ENCODE results near the gene KDM4F.

The KDM4F gene

GRCh38 chr11:95078526-95078925 is 29.3 kb downstream of the KDM4F start:
- Histone ChIP-seq H3K4me3 (ENCODE audit: low read length in 2 of 2) (no peak overlapping the region), H3K9ac (ENCODE audit: low read length in 2 of 2) (no peak overlapping the region), H3K4me1 (ENCODE audit: control insufficient read depth, insufficient read depth, low read length) (peaks cover 2% of the 10 kb centered on the region), H3K9me3 (ENCODE audit: control insufficient read depth in 2 of 2, low read length in 2 of 2) (no peaks in the 10 kb centered on the region), H3K36me3 (ENCODE audit: control insufficient read depth in 2 of 2, insufficient read depth in 2 of 2, low read length in 2 of 2) (no peaks in the 10 kb centered on the region), H3K27me3 (ENCODE audit: control insufficient read depth in 1 of 2, insufficient read depth in 2 of 2, low read length in 2 of 2) (no peaks in the 10 kb centered on the region), H3K27ac (ENCODE audit: low read length) (no peak overlapping the region)

- Histone ChIP-seq H3K27me3 (ENCODE audit: control insufficient read depth in 1 of 2, insufficient read depth in 2 of 2, low read length in 2 of 2) (no peaks in the 10 kb centered on the region), H3K9ac (ENCODE audit: low read length in 2 of 2) (no peak overlapping the region), H3K9me3 (ENCODE audit: control insufficient read depth in 2 of 2, low read length in 2 of 2) (no peaks in the 10 kb centered on the region), H3K36me3 (ENCODE audit: control insufficient read depth in 2 of 2, insufficient read depth in 2 of 2, low read length in 2 of 2) (no peaks in the 10 kb centered on the region), H3K4me1 (ENCODE audit: control insufficient read depth, insufficient read depth, low read length) (no peaks in the 10 kb centered on the region), H3K27ac (ENCODE audit: low read length) (no peak overlapping the region), H3K4me3 (ENCODE audit: low read length in 2 of 2) (no peak overlapping the region)
Observed at GRCh38 chr11:95081010-95081409, 31.8 kb downstream of the KDM4F start.

GRCh38 chr11:95081412-95081811 is 32.2 kb downstream of the KDM4F start:
- Histone ChIP-seq H3K9ac (ENCODE audit: low read length in 2 of 2) (no peak overlapping the region), H3K4me1 (ENCODE audit: control insufficient read depth, insufficient read depth, low read length) (no peaks in the 10 kb centered on the region), H3K27me3 (ENCODE audit: control insufficient read depth in 1 of 2, insufficient read depth in 2 of 2, low read length in 2 of 2) (no peaks in the 10 kb centered on the region), H3K9me3 (ENCODE audit: control insufficient read depth in 2 of 2, low read length in 2 of 2) (no peaks in the 10 kb centered on the region), H3K4me3 (ENCODE audit: low read length in 2 of 2) (no peak overlapping the region), H3K36me3 (ENCODE audit: control insufficient read depth in 2 of 2, insufficient read depth in 2 of 2, low read length in 2 of 2) (no peaks in the 10 kb centered on the region), H3K27ac (ENCODE audit: low read length) (no peak overlapping the region)

GRCh38 chr11:95082576-95083001 is 33.4 kb downstream of the KDM4F start:
- Histone ChIP-seq H3K27ac (ENCODE audit: low read length) (no peak overlapping the region), H3K27me3 (ENCODE audit: control insufficient read depth in 1 of 2, insufficient read depth in 2 of 2, low read length in 2 of 2) (no peaks in the 10 kb centered on the region), H3K4me3 (ENCODE audit: low read length in 2 of 2) (no peak overlapping the region), H3K4me1 (ENCODE audit: control insufficient read depth, insufficient read depth, low read length) (no peaks in the 10 kb centered on the region), H3K36me3 (ENCODE audit: control insufficient read depth in 2 of 2, insufficient read depth in 2 of 2, low read length in 2 of 2) (no peaks in the 10 kb centered on the region), H3K9ac (ENCODE audit: low read length in 2 of 2) (no peak overlapping the region), H3K9me3 (ENCODE audit: control insufficient read depth in 2 of 2, low read length in 2 of 2) (no peaks in the 10 kb centered on the region)

GRCh38 chr11:95084509-95084908 is 35.3 kb downstream of the KDM4F start:
- Histone ChIP-seq H3K27me3 (ENCODE audit: control insufficient read depth in 1 of 2, insufficient read depth in 2 of 2, low read length in 2 of 2) (no peaks in the 10 kb centered on the region), H3K36me3 (ENCODE audit: control insufficient read depth in 2 of 2, insufficient read depth in 2 of 2, low read length in 2 of 2) (no peaks in the 10 kb centered on the region), H3K4me3 (ENCODE audit: low read length in 2 of 2) (no peak overlapping the region), H3K9me3 (ENCODE audit: control insufficient read depth in 2 of 2, low read length in 2 of 2) (no peaks in the 10 kb centered on the region), H3K27ac (ENCODE audit: low read length) (no peak overlapping the region), H3K9ac (ENCODE audit: low read length in 2 of 2) (no peak overlapping the region), H3K4me1 (ENCODE audit: control insufficient read depth, insufficient read depth, low read length) (peaks cover 7% of the 10 kb centered on the region)

GRCh38 chr11:95085117-95085816 is 36.0 kb downstream of the KDM4F start:
- H3K4me1 ChIP-seq (ENCODE audit: control insufficient read depth, insufficient read depth, low read length): peaks cover 7% of the 10 kb centered on the region
- no peak overlapping the region for H3K27ac ChIP-seq (ENCODE audit: low read length)
- H3K9ac ChIP-seq (ENCODE audit: low read length in 2 of 2): no peak overlapping the region

GRCh38 chr11:95086151-95086550 is 36.9 kb downstream of the KDM4F start:
- Histone ChIP-seq H3K9ac (ENCODE audit: low read length in 2 of 2) (no peak overlapping the region), H3K27ac (ENCODE audit: low read length) (no peak overlapping the region), H3K36me3 (ENCODE audit: control insufficient read depth in 2 of 2, insufficient read depth in 2 of 2, low read length in 2 of 2) (no peaks in the 10 kb centered on the region), H3K4me1 (ENCODE audit: control insufficient read depth, insufficient read depth, low read length) (peaks cover 14% of the 10 kb centered on the region), H3K9me3 (ENCODE audit: control insufficient read depth in 2 of 2, low read length in 2 of 2) (no peaks in the 10 kb centered on the region), H3K27me3 (ENCODE audit: control insufficient read depth in 1 of 2, insufficient read depth in 2 of 2, low read length in 2 of 2) (no peaks in the 10 kb centered on the region), H3K4me3 (ENCODE audit: low read length in 2 of 2) (no peak overlapping the region)

More at GRCh38 chr11:95085117-95085816, 36.0 kb downstream of the KDM4F start:
- Histone ChIP-seq H3K4me3 (ENCODE audit: low read length in 2 of 2) (no peak overlapping the region), H3K9me3 (ENCODE audit: control insufficient read depth in 2 of 2, low read length in 2 of 2) (no peaks in the 10 kb centered on the region), H3K27me3 (ENCODE audit: control insufficient read depth in 1 of 2, insufficient read depth in 2 of 2, low read length in 2 of 2) (no peaks in the 10 kb centered on the region), H3K36me3 (ENCODE audit: control insufficient read depth in 2 of 2, insufficient read depth in 2 of 2, low read length in 2 of 2) (no peaks in the 10 kb centered on the region)

GRCh38 chr11:95086836-95087570 is 37.8 kb downstream of the KDM4F start:
- no peak overlapping the region for H3K27ac ChIP-seq (ENCODE audit: low read length)
- H3K36me3 ChIP-seq (ENCODE audit: control insufficient read depth in 2 of 2, insufficient read depth in 2 of 2, low read length in 2 of 2): no peaks in the 10 kb centered on the region
- no peaks in the 10 kb centered on the region for H3K27me3 ChIP-seq (ENCODE audit: control insufficient read depth in 1 of 2, insufficient read depth in 2 of 2, low read length in 2 of 2)
- H3K9me3 ChIP-seq (ENCODE audit: control insufficient read depth in 2 of 2, low read length in 2 of 2): no peaks in the 10 kb centered on the region
- H3K4me1 ChIP-seq (ENCODE audit: control insufficient read depth, insufficient read depth, low read length): peaks cover 15% of the 10 kb centered on the region
- H3K4me3 ChIP-seq (ENCODE audit: low read length in 2 of 2): no peak overlapping the region
- H3K9ac ChIP-seq (ENCODE audit: low read length in 2 of 2): no peak overlapping the region

GRCh38 chr11:95088946-95089619 is 39.9 kb downstream of the KDM4F start:
- peaks cover 15% of the 10 kb centered on the region for H3K4me1 ChIP-seq (ENCODE audit: control insufficient read depth, insufficient read depth, low read length)
- peak overlapping the region; percentile 82 for H3K27ac ChIP-seq (ENCODE audit: low read length)
- peak overlapping the region; percentile 79 to 89 for H3K4me3 ChIP-seq (ENCODE audit: low read length in 2 of 2)
- H3K9me3 ChIP-seq (ENCODE audit: control insufficient read depth in 2 of 2, low read length in 2 of 2): no peaks in the 10 kb centered on the region
- no peaks in the 10 kb centered on the region for H3K36me3 ChIP-seq (ENCODE audit: control insufficient read depth in 2 of 2, insufficient read depth in 2 of 2, low read length in 2 of 2)
- H3K27me3 ChIP-seq (ENCODE audit: control insufficient read depth in 1 of 2, insufficient read depth in 2 of 2, low read length in 2 of 2): no peaks in the 10 kb centered on the region
- peak overlapping the region; percentile 60 to 66 for H3K9ac ChIP-seq (ENCODE audit: low read length in 2 of 2)

GRCh38 chr11:95089620-95090542 is 40.7 kb downstream of the KDM4F start, which contains the start of gene ENDOD1:
ENDOD1 (plus strand) TSS chr11:95089846; CDS start chr11:95089928, 82 bp downstream.
- Histone ChIP-seq H3K9me3 (ENCODE audit: control insufficient read depth in 2 of 2, low read length in 2 of 2) (no peaks in the 10 kb centered on the region), H3K4me1 (ENCODE audit: control insufficient read depth, insufficient read depth, low read length) (peaks cover 15% of the 10 kb centered on the region), H3K9ac (ENCODE audit: low read length in 2 of 2) (peak within 1 kb of the TSS; percentile 66 to 70), H3K4me3 (ENCODE audit: low read length in 2 of 2) (peak within 1 kb of the TSS; percentile 79 to 89), H3K36me3 (ENCODE audit: control insufficient read depth in 2 of 2, insufficient read depth in 2 of 2, low read length in 2 of 2) (no peaks in the 10 kb centered on the region), H3K27me3 (ENCODE audit: control insufficient read depth in 1 of 2, insufficient read depth in 2 of 2, low read length in 2 of 2) (no peaks in the 10 kb centered on the region), H3K27ac (ENCODE audit: low read length) (peak within 1 kb of the TSS; percentile 82)

Measured in stomach smooth muscle (tissue), 2 donors.